Uterus (tissue), 4 donors: ENCODE results near the gene GPR176. TPM values are rescaled to one million over a fixed set of nuclear protein-coding genes. Genes with fewer than 3 reads are reported as not detected.
"Not testable (repeated sequence)": the region's sequence is repeated elsewhere in the genome, so short reads cannot be mapped to it uniquely, and the experiment has no call there.

ENCODE experiments used
- DNase-seq, 2 donors: peaks; one replicate each; pipeline ENCODE4 v3.0.0-alpha.2; 2019 to 2020
- H3K27ac ChIP-seq, 2 donors: fragments of 200-600 bp; sonication (generic); 1 replicate in 1 of 2; 2 replicates in 1 of 2; pipeline ENCODE4 v1.5.1; 2016 to 2018
- H3K27me3 ChIP-seq, 2 donors: fragments of 200-600 bp; sonication (generic); one replicate each; pipeline ENCODE4 v1.5.1; 2018 to 2019; ENCODE audit warnings: control low read depth in 1 of 2
- H3K36me3 ChIP-seq, 2 donors: fragments of 200-600 bp; sonication (generic); one replicate each; pipeline ENCODE4 v1.5.1; 2019; ENCODE audit warnings: control low read depth in 1 of 2
- H3K4me1 ChIP-seq, 2 donors: fragments of 200-600 bp; sonication (generic); one replicate each; pipeline ENCODE4 v1.5.1; 2018 to 2019; ENCODE audit warnings: control low read depth in 1 of 2
- H3K4me3 ChIP-seq, 2 donors: fragments of 200-600 bp; sonication (generic); 1 replicate in 1 of 2; 2 replicates in 1 of 2; pipeline ENCODE4 v1.5.1; 2018 to 2019; ENCODE audit warnings: mild to moderate bottlenecking in 1 of 2
- H3K9me3 ChIP-seq, 2 donors: fragments of 200-600 bp; sonication (generic); one replicate each; pipeline ENCODE4 v1.5.1; 2019; ENCODE audit warnings: control low read depth in 1 of 2
- CTCF ChIP-seq, 4 experiments: fragments of 200-600 bp in 2 of 4; fragments of 450-650 bp in 2 of 4; sonication (generic) in 2 of 4; IDR thresholded peaks; one replicate each; pipeline ENCODE4 v1.5.1; 2016 to 2019; ENCODE audit warnings: antibody characterized with exemption in 4 of 4, mild to moderate bottlenecking in 2 of 4, moderate library complexity in 1 of 4
- POLR2A ChIP-seq, 2 donors: fragments of 450-650 bp; IDR thresholded peaks; one replicate each; pipeline ENCODE4 v1.6.1; 2016; ENCODE audit warnings: antibody characterized with exemption in 2 of 2, mild to moderate bottlenecking in 1 of 2, moderate library complexity in 1 of 2
- intact Hi-C: fragments of 100-400 bp; cut with DNase I; formaldehyde crosslinking; loops from one replicate; pipeline ENCODE4 v1.15.1; 2023; ENCODE audit warnings: low total_unique reads
- total RNA-seq, 4 donors: library from RNA; depleted of rRNA in 3 of 4; stranded (reverse); fragments of >200 nt in 3 of 4; gene quantifications; one replicate each; pipeline versions ENCODE4 v1.1.0 to v1.2.4, GENCODE V29; 2014 to 2023
- donor health status: DM: yes; HTN: yes; CAD: no.

The GPR176 gene
- total RNA-seq, 4 donors from 2014 or later = 5.5 to 11.8 (median 7.1) TPM

DNA sequence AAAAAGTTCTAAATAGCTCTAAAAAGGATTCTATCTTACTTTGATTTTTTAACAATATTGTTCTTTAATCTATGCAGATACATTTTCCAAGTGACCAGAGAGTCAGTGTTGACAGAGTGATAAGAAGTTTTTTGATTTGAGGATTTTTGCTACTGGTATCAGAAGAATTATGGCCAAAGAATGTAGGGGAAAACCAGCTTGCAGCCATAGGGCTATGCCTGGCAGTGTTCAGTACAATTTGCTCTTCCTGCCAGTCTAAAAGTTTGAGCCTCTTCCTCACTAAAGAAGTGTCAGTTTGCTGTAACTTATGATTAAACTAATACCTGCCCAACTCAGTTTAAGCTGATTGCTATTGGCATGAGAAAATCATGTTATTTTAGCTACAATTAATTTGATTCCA, 102.2 kb downstream of the GPR176 start:
- no peak for TF ChIP-seq CTCF (IDR thresholded peaks at IDR 0.05)
- no peak for TF ChIP-seq POLR2A (IDR thresholded peaks at IDR 0.05)
- no peak for DNase-seq
- intact Hi-C loops = no loop called here
- Histone ChIP-seq H3K27me3 (no peaks in the 10 kb centered on the region), H3K27ac (no peak overlapping the region), H3K4me3 (no peak overlapping the region), H3K4me1 (no peaks in the 10 kb centered on the region), H3K36me3 (no peaks in the 10 kb centered on the region), H3K9me3 (no peaks in the 10 kb centered on the region)

DNA sequence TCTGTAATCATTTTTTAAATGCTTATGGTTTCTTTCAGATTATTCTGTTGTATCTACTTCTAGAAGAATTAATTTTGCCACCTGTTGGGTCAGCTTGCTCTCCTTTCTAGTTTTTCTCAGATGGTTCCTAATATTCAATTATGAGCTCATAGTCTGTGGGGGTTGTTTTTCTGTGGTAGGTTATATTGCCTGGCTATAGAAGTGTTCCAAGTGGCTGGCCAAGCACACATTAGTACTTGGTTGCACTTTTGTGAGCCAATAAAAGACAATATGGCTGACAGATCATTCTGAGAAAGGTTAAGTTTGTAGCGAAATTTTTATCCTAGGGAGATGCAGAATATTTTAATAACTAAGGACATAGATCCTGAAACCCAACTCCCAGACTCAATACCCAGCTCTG, 105.6 kb downstream of the GPR176 start:
- no peak overlapping the region for H3K27ac ChIP-seq

DNA sequence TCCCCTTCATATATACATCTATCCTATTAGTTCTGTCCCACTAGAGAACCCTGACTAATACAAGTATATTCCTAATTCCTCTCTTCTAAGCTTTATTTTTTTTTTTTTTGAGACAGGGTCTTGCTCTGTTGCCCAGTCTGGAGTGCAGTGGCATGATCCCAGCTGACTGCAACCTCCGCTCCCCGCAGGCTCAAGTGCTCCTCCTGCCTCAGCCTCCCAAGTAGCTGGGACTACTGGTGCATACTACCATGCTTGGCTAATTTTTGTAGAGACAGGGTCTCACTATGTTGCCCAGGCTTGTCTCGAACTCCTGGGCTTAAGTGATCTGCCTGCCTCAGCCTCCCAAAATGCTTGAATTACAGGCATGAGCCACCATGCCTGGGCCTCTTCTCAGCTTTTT, 107.4 kb downstream of the GPR176 start:
- intact Hi-C loops, DNase-seq, H3K4me3 ChIP-seq, H3K27me3 ChIP-seq, H3K27ac ChIP-seq, H3K36me3 ChIP-seq, H3K4me1 ChIP-seq, H3K9me3 ChIP-seq: not testable (repeated sequence)

More for the DNA sequence above, 105.6 kb downstream of the GPR176 start:
- no peaks in the 10 kb centered on the region for H3K36me3 ChIP-seq
- no peak for DNase-seq
- no peaks in the 10 kb centered on the region for H3K9me3 ChIP-seq
- TF ChIP-seq POLR2A (IDR thresholded peaks at IDR 0.05) (no peak), CTCF (IDR thresholded peaks at IDR 0.05) (no peak)
- H3K27me3 ChIP-seq = no peaks in the 10 kb centered on the region
- no peaks in the 10 kb centered on the region for H3K4me1 ChIP-seq
- intact Hi-C loops = no loop called here
- no peak overlapping the region for H3K4me3 ChIP-seq

GRCh38 chr15:39808909-39809308, 111.2 kb downstream of the GPR176 start:
- no peaks in the 10 kb centered on the region for H3K36me3 ChIP-seq
- no peaks in the 10 kb centered on the region for H3K27me3 ChIP-seq
- intact Hi-C loops = no loop called here
- H3K27ac ChIP-seq = no peak overlapping the region
- H3K4me1 ChIP-seq = no peaks in the 10 kb centered on the region
- no peak for DNase-seq
- no peaks in the 10 kb centered on the region for H3K9me3 ChIP-seq
- TF ChIP-seq POLR2A (IDR thresholded peaks at IDR 0.05) = no peak
- TF ChIP-seq CTCF (IDR thresholded peaks at IDR 0.05) = no peak
- no peak overlapping the region for H3K4me3 ChIP-seq

DNA sequence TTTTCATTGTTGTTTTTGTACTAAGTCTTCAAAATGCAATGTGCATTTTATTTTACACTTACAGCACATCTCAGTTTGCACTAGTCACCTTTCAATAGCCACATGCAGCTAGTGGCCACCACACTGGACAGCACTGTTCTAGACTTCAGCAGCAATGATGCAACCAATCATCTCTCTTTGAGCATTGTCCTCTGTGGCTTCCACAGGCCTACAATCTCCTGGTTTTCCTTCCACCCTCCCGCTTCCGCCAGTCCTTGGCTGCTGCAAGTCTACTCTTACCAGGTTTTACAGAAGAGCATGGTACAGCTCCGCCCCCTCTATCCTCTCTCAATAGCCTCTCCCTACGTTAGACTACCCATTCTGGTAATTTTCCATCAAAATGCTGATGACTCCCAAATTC, 112.3 kb downstream of the GPR176 start:
- no peaks in the 10 kb centered on the region for H3K36me3 ChIP-seq
- no peak overlapping the region for H3K27ac ChIP-seq
- intact Hi-C loops = no loop called here
- H3K4me3 ChIP-seq = no peak overlapping the region
- no peak for DNase-seq
- TF ChIP-seq CTCF (IDR thresholded peaks at IDR 0.05) = no peak
- TF ChIP-seq POLR2A (IDR thresholded peaks at IDR 0.05) = no peak
- no peaks in the 10 kb centered on the region for H3K9me3 ChIP-seq
- no peaks in the 10 kb centered on the region for H3K4me1 ChIP-seq
- no peaks in the 10 kb centered on the region for H3K27me3 ChIP-seq

DNA sequence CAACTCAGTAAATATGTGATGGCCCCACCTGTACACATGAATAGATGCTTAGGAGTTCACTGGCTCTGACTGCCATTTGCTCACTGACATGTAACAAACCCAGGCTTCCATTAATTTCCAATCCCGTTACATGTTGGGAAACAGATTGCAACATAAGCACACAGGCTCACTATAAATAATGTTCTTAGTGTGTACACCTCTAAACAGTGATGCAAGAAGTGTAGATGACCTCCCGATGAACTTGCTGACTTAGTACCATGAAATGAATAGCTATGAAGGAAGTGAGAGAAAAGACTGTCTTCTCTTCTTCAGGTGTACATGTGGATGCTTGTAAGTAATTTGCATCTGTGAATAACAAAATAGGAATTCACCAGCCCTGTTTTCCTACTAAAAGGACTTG, 116.0 kb downstream of the GPR176 start:
- Histone ChIP-seq H3K4me1 (no peaks in the 10 kb centered on the region), H3K27ac (no peak overlapping the region), H3K36me3 (no peaks in the 10 kb centered on the region), H3K4me3 (no peak overlapping the region), H3K27me3 (no peaks in the 10 kb centered on the region), H3K9me3 (no peaks in the 10 kb centered on the region)
- intact Hi-C loops = no loop called here
- TF ChIP-seq POLR2A (IDR thresholded peaks at IDR 0.05) (no peak), CTCF (IDR thresholded peaks at IDR 0.05) (no peak)
- DNase-seq = no peak
